Measurements from ENCODE around the gene MEGF11.

MEGF11 gene

DNA sequence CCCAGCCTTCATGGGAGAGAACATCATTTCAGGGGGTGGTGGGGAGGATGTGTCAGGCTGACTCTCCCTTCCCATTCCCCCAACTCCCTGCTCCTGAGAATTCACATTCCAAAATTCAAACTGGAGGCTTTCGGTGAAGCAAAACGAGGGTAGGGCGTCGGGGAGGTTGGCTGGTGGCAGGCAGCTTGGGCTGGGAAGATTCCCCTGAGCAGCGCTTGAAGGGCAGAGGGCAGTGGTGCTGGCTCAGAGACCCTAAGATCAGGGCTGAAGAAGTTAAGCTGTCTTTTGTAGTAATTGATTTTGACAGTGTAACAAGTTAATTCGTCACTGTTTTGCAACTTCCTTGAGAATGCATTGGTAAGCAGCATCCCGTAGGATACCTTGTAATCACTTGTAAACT is 196.5 kb downstream of the MEGF11 start:
- TF ChIP-seq, protein P1, sequence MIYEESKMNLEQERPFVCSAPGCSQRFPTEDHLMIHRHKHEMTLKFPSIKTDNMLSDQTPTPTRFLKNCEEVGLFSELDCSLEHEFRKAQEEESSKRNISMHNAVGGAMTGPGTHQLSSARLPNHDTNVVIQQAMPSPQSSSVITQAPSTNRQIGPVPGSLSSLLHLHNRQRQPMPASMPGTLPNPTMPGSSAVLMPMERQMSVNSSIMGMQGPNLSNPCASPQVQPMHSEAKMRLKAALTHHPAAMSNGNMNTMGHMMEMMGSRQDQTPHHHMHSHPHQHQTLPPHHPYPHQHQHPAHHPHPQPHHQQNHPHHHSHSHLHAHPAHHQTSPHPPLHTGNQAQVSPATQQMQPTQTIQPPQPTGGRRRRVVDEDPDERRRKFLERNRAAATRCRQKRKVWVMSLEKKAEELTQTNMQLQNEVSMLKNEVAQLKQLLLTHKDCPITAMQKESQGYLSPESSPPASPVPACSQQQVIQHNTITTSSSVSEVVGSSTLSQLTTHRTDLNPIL (CRISPR knock-in tag; IDR thresholded peaks at IDR 0.05; ENCODE audit: low read depth), result no peak
- TF ChIP-seq, protein P2, sequence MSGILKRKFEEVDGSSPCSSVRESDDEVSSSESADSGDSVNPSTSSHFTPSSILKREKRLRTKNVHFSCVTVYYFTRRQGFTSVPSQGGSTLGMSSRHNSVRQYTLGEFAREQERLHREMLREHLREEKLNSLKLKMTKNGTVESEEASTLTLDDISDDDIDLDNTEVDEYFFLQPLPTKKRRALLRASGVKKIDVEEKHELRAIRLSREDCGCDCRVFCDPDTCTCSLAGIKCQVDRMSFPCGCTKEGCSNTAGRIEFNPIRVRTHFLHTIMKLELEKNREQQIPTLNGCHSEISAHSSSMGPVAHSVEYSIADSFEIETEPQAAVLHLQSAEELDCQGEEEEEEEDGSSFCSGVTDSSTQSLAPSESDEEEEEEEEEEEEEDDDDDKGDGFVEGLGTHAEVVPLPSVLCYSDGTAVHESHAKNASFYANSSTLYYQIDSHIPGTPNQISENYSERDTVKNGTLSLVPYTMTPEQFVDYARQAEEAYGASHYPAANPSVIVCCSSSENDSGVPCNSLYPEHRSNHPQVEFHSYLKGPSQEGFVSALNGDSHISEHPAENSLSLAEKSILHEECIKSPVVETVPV (CRISPR knock-in tag; IDR thresholded peaks at IDR 0.05), result no peak
- TF ChIP-seq ZFP3 (CRISPR knock-in tag; IDR thresholded peaks at IDR 0.05) (no peak), GLIS3 (CRISPR knock-in tag; IDR thresholded peaks at IDR 0.05) (no peak), OSR1 (CRISPR knock-in tag; IDR thresholded peaks at IDR 0.05) (no peak), ESRRG (CRISPR knock-in tag; IDR thresholded peaks at IDR 0.05) (no peak), SNAI2 (CRISPR knock-in tag; IDR thresholded peaks at IDR 0.05) (no peak), ZNF8 (CRISPR knock-in tag; IDR thresholded peaks at IDR 0.05) (no peak), ZFP30 (CRISPR knock-in tag; IDR thresholded peaks at IDR 0.05) (no peak), TCF4 (CRISPR knock-in tag; IDR thresholded peaks at IDR 0.05; ENCODE audit: borderline replicate concordance) (no peak), CSDC2 (CRISPR knock-in tag; IDR thresholded peaks at IDR 0.05) (no peak), RARB (CRISPR knock-in tag; IDR thresholded peaks at IDR 0.05) (no peak), ZC3H10 (CRISPR knock-in tag; IDR thresholded peaks at IDR 0.05) (no peak), ARNTL (CRISPR knock-in tag; IDR thresholded peaks at IDR 0.05; ENCODE audit: borderline replicate concordance, low read depth) (no peak), BACH2 (CRISPR knock-in tag; IDR thresholded peaks at IDR 0.05; ENCODE audit: borderline replicate concordance) (no peak)
- TF ChIP-seq, protein P3, sequence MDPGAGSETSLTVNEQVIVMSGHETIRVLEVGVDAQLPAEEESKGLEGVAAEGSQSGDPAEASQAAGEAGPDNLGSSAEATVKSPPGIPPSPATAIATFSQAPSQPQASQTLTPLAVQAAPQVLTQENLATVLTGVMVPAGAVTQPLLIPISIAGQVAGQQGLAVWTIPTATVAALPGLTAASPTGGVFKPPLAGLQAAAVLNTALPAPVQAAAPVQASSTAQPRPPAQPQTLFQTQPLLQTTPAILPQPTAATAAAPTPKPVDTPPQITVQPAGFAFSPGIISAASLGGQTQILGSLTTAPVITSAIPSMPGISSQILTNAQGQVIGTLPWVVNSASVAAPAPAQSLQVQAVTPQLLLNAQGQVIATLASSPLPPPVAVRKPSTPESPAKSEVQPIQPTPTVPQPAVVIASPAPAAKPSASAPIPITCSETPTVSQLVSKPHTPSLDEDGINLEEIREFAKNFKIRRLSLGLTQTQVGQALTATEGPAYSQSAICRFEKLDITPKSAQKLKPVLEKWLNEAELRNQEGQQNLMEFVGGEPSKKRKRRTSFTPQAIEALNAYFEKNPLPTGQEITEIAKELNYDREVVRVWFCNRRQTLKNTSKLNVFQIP (CRISPR knock-in tag; IDR thresholded peaks at IDR 0.05; ENCODE audit: borderline replicate concordance, low read depth), result no peak
- no peak for ATAC-seq

DNA sequence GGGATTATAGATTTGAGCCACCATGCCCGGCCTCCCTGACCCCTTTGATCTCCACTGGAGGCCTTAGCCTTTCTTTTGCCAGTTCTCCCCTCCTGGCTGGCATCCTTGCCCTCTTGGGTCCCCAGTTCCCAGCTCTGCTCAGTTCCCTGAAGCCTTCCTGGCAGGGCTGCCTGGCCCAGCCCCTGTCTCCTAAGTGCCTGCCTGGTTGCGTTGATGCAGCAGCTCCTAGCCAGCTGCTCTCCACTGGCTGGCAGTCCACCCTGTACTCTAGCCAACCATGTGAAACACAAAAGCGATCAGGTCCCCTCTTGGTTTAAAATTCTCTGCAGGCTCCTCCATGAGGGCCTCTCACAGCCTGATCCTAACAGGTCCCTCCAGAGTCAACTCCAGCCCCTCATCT is 199.6 kb downstream of the MEGF11 start:
- no peak for ATAC-seq
- no peak for TF ChIP-seq TCF4 (CRISPR knock-in tag; IDR thresholded peaks at IDR 0.05; ENCODE audit: borderline replicate concordance)
- TF ChIP-seq TOX (CRISPR knock-in tag; IDR thresholded peaks at IDR 0.05; ENCODE audit: borderline replicate concordance), result no peak
- TF ChIP-seq ZFP30 (CRISPR knock-in tag; IDR thresholded peaks at IDR 0.05), result no peak
- no peak for TF ChIP-seq ZFP3 (CRISPR knock-in tag; IDR thresholded peaks at IDR 0.05)
- TF ChIP-seq, protein P4, sequence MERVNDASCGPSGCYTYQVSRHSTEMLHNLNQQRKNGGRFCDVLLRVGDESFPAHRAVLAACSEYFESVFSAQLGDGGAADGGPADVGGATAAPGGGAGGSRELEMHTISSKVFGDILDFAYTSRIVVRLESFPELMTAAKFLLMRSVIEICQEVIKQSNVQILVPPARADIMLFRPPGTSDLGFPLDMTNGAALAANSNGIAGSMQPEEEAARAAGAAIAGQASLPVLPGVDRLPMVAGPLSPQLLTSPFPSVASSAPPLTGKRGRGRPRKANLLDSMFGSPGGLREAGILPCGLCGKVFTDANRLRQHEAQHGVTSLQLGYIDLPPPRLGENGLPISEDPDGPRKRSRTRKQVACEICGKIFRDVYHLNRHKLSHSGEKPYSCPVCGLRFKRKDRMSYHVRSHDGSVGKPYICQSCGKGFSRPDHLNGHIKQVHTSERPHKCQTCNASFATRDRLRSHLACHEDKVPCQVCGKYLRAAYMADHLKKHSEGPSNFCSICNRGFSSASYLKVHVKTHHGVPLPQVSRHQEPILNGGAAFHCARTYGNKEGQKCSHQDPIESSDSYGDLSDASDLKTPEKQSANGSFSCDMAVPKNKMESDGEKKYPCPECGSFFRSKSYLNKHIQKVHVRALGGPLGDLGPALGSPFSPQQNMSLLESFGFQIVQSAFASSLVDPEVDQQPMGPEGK (CRISPR knock-in tag; IDR thresholded peaks at IDR 0.05; ENCODE audit: borderline replicate concordance), result no peak
- TF ChIP-seq ZNF8 (CRISPR knock-in tag; IDR thresholded peaks at IDR 0.05), result no peak
- TF ChIP-seq, protein P3 (CRISPR knock-in tag; IDR thresholded peaks at IDR 0.05; ENCODE audit: borderline replicate concordance, low read depth), result no peak
- no peak for TF ChIP-seq ARNTL (CRISPR knock-in tag; IDR thresholded peaks at IDR 0.05; ENCODE audit: borderline replicate concordance, low read depth)
- no peak for TF ChIP-seq BACH2 (CRISPR knock-in tag; IDR thresholded peaks at IDR 0.05; ENCODE audit: borderline replicate concordance)
- TF ChIP-seq ZNF565 (CRISPR knock-in tag; conservative IDR thresholded peaks at IDR 0.05; ENCODE audit: low read depth), result no peak

DNA sequence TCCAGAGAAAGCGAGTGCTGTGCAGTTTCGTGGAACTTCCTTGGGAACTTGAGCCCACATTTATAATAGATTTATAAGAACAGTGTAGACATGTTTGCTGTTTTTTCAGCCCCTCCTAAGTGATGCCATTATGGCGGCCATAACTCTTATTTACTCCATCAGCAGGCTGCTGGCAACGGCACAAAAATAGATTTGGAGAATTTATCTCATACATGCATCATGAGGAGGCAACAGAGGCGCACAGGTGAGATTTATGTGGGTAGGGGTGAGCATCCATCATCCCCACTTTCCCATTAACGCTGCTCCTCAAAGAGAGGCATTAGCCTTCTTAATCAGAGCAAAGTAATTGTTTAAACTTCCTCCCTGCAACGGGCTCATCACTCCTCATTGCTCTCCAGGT is 201.7 kb downstream of the MEGF11 start:
- ATAC-seq, result no peak
- TF ChIP-seq ARNTL (CRISPR knock-in tag; IDR thresholded peaks at IDR 0.05; ENCODE audit: borderline replicate concordance, low read depth) (no peak), ISL1 (CRISPR knock-in tag; IDR thresholded peaks at IDR 0.05) (no peak), PPARA (CRISPR knock-in tag; IDR thresholded peaks at IDR 0.05; ENCODE audit: borderline replicate concordance) (no peak), ZFP30 (CRISPR knock-in tag; IDR thresholded peaks at IDR 0.05) (no peak), ZC3H10 (CRISPR knock-in tag; IDR thresholded peaks at IDR 0.05) (no peak), CSDC2 (CRISPR knock-in tag; IDR thresholded peaks at IDR 0.05) (no peak), TCF4 (CRISPR knock-in tag; IDR thresholded peaks at IDR 0.05; ENCODE audit: borderline replicate concordance) (no peak), OSR1 (CRISPR knock-in tag; IDR thresholded peaks at IDR 0.05) (no peak), ZFP3 (CRISPR knock-in tag; IDR thresholded peaks at IDR 0.05) (no peak), ESRRG (CRISPR knock-in tag; IDR thresholded peaks at IDR 0.05) (no peak), RARB (CRISPR knock-in tag; IDR thresholded peaks at IDR 0.05) (no peak), GLIS3 (CRISPR knock-in tag; IDR thresholded peaks at IDR 0.05) (no peak), ZNF8 (CRISPR knock-in tag; IDR thresholded peaks at IDR 0.05) (no peak), BACH2 (CRISPR knock-in tag; IDR thresholded peaks at IDR 0.05; ENCODE audit: borderline replicate concordance) (no peak)
- TF ChIP-seq, protein P2 (CRISPR knock-in tag; IDR thresholded peaks at IDR 0.05), result no peak
- TF ChIP-seq, protein P5, sequence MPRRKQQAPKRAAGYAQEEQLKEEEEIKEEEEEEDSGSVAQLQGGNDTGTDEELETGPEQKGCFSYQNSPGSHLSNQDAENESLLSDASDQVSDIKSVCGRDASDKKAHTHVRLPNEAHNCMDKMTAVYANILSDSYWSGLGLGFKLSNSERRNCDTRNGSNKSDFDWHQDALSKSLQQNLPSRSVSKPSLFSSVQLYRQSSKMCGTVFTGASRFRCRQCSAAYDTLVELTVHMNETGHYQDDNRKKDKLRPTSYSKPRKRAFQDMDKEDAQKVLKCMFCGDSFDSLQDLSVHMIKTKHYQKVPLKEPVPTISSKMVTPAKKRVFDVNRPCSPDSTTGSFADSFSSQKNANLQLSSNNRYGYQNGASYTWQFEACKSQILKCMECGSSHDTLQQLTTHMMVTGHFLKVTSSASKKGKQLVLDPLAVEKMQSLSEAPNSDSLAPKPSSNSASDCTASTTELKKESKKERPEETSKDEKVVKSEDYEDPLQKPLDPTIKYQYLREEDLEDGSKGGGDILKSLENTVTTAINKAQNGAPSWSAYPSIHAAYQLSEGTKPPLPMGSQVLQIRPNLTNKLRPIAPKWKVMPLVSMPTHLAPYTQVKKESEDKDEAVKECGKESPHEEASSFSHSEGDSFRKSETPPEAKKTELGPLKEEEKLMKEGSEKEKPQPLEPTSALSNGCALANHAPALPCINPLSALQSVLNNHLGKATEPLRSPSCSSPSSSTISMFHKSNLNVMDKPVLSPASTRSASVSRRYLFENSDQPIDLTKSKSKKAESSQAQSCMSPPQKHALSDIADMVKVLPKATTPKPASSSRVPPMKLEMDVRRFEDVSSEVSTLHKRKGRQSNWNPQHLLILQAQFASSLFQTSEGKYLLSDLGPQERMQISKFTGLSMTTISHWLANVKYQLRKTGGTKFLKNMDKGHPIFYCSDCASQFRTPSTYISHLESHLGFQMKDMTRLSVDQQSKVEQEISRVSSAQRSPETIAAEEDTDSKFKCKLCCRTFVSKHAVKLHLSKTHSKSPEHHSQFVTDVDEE (CRISPR knock-in tag; IDR thresholded peaks at IDR 0.05), result no peak
